ENCODE measurements around the gene NTN3.

The NTN3 gene

DNA sequence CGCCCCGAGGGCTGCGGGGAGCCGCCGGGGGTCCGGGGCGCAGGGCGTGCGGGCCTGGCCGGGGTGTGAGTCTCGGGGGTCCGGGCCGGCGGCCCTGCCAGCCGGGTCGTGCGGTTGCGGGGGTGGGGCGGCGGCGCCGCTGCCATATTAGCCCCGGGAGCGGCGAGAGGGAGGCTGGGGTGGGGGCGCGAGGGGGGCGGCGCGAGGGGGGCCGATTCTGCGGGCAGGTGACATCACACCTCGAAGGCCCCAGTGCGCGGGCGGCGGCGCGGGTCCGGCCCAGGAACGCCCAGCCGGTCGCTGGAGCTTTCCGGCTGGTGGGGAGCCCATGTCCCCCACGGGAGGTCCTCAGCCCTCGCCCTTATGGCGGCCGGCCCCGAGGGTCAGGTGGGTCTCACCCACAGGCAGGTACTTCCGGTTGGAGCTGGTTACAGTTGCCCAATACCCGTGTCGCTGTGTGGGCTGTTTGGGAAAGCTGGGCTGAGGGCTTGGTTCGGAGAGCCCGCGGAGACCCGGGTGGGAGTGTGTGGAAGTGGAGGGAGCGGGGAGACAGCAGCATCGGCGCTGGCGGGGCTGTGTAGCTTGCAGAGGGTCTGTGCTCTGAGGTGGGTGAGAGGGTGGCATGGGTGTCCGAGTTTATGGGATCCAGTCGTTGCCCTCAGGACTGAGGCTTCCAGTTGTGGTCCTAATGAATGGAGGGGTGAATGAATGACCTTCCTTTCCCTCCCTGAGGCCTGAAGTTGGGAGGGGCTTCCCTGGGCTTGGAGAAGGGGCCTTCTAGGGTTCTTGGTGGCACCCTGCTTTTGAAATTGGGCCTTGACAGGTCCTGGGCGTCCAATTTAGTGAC is 43.5 kb downstream of the NTN3 start:
- no peak for DNase-seq (ENCODE audit: low spot score)

- DNase-seq (ENCODE audit: low spot score) = no peak
These were observed 44.2 kb downstream of the NTN3 start for GRCh38 chr16:2515180-2515851.

GRCh38 chr16:2516391-2517240 is 45.5 kb downstream of the NTN3 start:
- DNase-seq (ENCODE audit: low spot score) = no peak

- no peak for DNase-seq (ENCODE audit: low spot score)
These were observed 47.0 kb downstream of the NTN3 start for GRCh38 chr16:2517954-2518605.

DNA sequence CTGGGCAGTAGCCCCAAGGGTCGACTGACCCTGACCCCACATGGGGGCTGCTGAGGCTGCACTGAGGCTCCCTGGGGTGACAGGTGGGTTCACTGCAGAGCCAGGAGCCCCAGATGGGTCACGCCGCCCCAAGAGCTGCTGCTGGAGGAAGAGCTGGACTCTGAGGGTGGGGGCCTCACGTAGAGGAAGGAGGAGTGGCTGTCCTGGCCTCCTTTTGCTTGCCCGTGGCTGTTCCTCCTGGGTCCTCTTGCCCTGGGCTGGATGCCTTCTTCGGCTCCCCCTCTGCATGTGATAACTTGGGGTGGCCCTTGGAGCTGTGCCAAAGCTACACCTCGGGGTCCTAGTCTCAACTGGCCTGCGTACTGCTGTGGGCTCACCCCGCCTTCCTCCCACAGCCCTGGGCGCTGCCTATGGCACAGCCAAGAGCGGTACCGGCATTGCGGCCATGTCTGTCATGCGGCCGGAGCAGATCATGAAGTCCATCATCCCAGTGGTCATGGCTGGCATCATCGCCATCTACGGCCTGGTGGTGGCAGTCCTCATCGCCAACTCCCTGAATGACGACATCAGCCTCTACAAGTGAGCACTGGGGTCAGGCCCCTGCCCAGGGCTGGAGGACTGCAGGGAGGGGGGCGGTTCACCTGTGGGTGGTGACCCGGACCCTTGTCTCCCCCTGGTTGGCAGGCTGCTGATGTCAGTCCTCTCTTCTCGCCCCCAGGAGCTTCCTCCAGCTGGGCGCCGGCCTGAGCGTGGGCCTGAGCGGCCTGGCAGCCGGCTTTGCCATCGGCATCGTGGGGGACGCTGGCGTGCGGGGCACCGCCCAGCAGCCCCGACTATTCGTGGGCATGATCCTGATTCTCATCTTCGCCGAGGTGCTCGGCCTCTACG is 48.0 kb downstream of the NTN3 start:
- DNase-seq (ENCODE audit: low spot score) = no peak

DNA sequence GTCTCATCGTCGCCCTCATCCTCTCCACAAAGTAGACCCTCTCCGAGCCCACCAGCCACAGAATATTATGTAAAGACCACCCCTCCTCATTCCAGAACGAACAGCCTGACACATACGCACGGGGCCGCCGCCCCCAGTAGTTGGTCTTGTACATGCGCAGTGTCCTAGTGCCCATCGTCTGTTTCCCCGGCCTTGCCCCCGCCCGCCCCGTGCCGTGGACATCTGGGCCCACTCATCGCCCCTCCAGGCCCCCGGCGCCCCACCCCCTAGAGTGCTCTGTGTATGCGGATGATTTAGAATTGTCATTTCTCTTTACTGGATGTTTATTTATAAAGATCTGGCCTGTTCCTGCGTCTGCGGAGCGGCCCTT is 48.6 kb downstream of the NTN3 start:
- DNase-seq (ENCODE audit: low spot score) = no peak

GRCh38 chr16:2520097-2520783 is 49.1 kb downstream of the NTN3 start, which contains the start of gene AMDHD2:
AMDHD2 (plus strand) TSS chr16:2520371; CDS start chr16:2520459, 88 bp downstream.
- peak; percentile 82 for DNase-seq (ENCODE audit: low spot score)

DNA sequence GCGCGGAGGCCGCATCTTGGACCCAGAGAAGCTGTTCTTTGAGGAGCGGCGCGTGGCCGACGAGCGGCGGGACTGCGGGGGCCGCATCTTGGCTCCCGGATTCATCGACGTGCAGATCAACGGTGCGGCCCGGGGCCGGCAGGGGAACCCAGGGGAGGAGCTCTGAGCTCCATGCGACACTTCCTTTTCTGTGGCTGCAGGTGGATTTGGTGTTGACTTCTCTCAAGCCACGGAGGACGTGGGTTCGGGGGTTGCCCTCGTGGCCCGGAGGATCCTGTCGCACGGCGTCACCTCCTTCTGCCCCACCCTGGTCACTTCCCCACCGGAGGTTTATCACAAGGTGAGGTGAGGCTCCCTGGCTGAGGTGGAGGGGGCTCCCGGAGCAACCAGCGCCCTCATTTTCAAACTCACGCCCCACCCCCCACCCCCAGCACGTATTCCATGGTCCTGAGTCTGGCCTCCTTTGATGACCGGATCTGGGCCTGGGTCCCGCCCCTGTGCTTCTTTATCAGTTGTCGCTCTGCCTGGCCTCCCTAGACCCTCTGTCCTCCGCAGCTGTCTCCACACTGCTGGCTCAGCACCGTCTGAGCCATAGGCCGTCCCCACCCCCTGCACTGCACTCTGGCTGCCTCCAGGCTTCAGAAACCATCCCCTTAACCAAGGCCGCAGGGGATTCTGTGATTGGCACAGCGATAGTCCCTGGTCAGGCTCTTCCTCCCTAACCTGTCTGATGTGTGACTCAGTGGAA is 49.9 kb downstream of the NTN3 start:
- no peak for DNase-seq (ENCODE audit: low spot score)

Data from putamen (tissue), 1 donor.